Activated naive CD4-positive, alpha-beta T cell treated with anti-CD3 and anti-CD28 coated beads, Interleukin-2, amount 50 U/mL, for 72 hours (primary cell): ENCODE results near the gene UBAC1. TPM values are rescaled to one million over a fixed set of nuclear protein-coding genes. Genes with fewer than 3 reads are reported as not detected.
"Not testable (repeated sequence)": the region's sequence is repeated elsewhere in the genome, so short reads cannot be mapped to it uniquely, and the experiment has no call there.

Experiments used
- ATAC-seq, 2 donors: fragments of 150-1000 bp; cut with Tn5 transposase; 2 replicates each; pipeline ENCODE4 v1.10.0; 2021; ENCODE audit warnings: mild to moderate bottlenecking in 2 of 2, moderate library complexity in 2 of 2
- DNase-seq, 2 donors: peaks; one replicate each; pipeline ENCODE4 v3.0.0; 2021 to 2022; ENCODE audit warnings: low spot score in 2 of 2
- H3K27ac Mint-ChIP-seq, 2 donors: one replicate each; pipeline ENCODE4 v1.8.0; 2022; ENCODE audit warnings: mild to moderate bottlenecking in 2 of 2, mixed read lengths in 2 of 2
- H3K36me3 Mint-ChIP-seq, 2 donors: one replicate each; pipeline ENCODE4 v1.8.0; 2022; ENCODE audit warnings: mixed read lengths in 2 of 2
- H3K9me3 Mint-ChIP-seq, 2 donors: one replicate each; pipeline ENCODE4 v1.8.0; 2022; ENCODE audit warnings: mixed read lengths in 2 of 2
- total RNA-seq, 2 donors: library from RNA; stranded (reverse); gene quantifications; one replicate each; pipeline ENCODE4 v1.2.3, GENCODE V29; 2022

The UBAC1 gene
- total RNA-seq, 2 donors from 2014 or later, result 39.8 to 46.7 TPM

DNA sequence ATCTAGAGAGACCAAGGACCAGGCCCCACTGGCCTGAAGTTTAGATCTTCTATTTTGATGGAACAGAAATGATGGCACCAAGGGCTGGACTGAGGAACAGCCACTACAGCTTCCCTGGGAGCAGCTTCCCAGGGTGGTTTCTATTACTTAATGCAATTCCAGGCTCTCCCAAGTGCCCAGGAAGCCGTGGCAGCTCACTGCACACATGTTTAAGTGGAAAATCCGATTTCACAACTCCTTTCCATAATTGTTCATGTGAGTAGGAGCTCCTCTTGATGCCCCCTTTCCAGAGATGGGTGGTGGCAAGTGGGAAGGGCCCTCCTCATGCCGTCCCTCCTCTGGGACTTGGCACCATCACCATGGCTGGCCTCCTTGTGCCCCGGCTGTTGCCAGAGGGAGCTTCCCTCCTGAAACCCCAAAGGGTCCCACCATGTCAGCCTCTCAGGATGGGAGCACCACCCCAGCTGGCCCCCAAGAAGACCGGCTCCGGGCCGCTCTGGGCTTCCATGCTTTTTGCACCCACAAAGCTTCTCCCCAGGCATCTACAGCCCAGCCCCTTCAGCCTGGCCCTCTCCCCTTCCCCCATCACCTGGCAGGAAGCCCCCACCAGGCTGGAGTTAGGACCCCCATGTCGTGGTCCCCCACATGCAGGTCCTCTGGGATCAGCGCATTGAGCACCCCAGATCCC, 9.1 kb upstream of the UBAC1 start:
- H3K9me3 Mint-ChIP-seq, result no peaks in the 10 kb centered on the region
- no peak for DNase-seq
- no peaks in the 10 kb centered on the region for H3K36me3 Mint-ChIP-seq
- ATAC-seq, result no peak
- no peak overlapping the region for H3K27ac Mint-ChIP-seq

GRCh38 chr9:135969064-135969683, 8.0 kb upstream of the UBAC1 start:
- DNase-seq (no peak), ATAC-seq (no peak)
- Mint-ChIP-seq H3K27ac (no peak overlapping the region), H3K36me3 (no peaks in the 10 kb centered on the region), H3K9me3 (no peaks in the 10 kb centered on the region)

GRCh38 chr9:135968601-135969000, 7.4 kb upstream of the UBAC1 start:
- Mint-ChIP-seq H3K36me3 (no peaks in the 10 kb centered on the region), H3K9me3 (no peaks in the 10 kb centered on the region), H3K27ac (no peak overlapping the region)
- DNase-seq (no peak), ATAC-seq (no peak)

DNA sequence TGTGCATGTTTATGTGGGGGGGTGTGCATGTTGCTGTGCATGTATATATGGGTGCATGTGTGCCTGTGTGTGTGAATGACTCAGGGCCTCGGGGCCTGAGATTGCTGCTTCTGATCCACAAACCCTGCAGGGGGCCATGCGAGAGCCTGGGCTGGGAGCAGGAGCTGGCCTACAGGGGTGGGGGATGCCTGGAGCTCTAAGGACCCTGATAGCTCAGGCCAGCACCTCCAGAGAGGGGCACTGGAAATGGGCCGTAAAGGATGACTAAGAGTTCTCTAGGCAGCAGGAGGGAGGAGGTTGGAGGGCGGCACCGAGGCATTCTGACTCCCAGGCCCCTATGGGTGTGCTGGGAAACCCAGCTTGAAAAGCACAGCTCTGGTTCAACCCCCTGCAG, 6.9 kb upstream of the UBAC1 start:
- H3K36me3 Mint-ChIP-seq, result no peaks in the 10 kb centered on the region
- DNase-seq, result no peak
- no peaks in the 10 kb centered on the region for H3K9me3 Mint-ChIP-seq
- ATAC-seq, result no peak
- no peak overlapping the region for H3K27ac Mint-ChIP-seq

DNA sequence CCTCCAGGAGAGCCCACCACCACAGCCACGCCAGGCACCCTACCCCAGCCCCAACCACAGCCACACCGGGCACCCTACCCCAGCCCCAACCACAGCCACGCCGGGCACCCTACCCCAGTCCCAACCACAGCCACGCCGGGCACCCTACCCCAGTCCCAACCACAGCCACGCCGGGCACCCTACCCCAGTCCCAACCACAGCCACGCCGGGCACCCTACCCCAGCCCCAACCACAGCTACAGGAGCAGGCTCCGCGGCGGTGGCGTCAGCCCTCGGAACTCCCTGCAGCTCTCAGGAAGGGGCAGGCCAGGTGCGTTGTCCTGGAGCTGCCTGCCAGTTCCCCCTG, 5.7 kb upstream of the UBAC1 start:
- not testable (repeated sequence) for H3K36me3 Mint-ChIP-seq, DNase-seq, H3K27ac Mint-ChIP-seq, H3K9me3 Mint-ChIP-seq, ATAC-seq

GRCh38 chr9:135965124-135965756, 4.1 kb upstream of the UBAC1 start:
- no peak overlapping the region for H3K27ac Mint-ChIP-seq
- ATAC-seq, result no peak
- H3K9me3 Mint-ChIP-seq, result no peaks in the 10 kb centered on the region
- H3K36me3 Mint-ChIP-seq, result peaks cover 0 to 5% of the 10 kb centered on the region in 2 donors
- no peak for DNase-seq

- DNase-seq (no peak), ATAC-seq (no peak)
- H3K9me3 Mint-ChIP-seq, result no peaks in the 10 kb centered on the region
- H3K36me3 Mint-ChIP-seq, result peaks cover 0 to 6% of the 10 kb centered on the region in 2 donors
- H3K27ac Mint-ChIP-seq, result peak overlapping the region in 1 of 2 donors; percentile 60
Observed at GRCh38 chr9:135963938-135964337, 2.8 kb upstream of the UBAC1 start.

- no peak for DNase-seq
Observed at GRCh38 chr9:135963338-135963737, 2.2 kb upstream of the UBAC1 start.

DNA sequence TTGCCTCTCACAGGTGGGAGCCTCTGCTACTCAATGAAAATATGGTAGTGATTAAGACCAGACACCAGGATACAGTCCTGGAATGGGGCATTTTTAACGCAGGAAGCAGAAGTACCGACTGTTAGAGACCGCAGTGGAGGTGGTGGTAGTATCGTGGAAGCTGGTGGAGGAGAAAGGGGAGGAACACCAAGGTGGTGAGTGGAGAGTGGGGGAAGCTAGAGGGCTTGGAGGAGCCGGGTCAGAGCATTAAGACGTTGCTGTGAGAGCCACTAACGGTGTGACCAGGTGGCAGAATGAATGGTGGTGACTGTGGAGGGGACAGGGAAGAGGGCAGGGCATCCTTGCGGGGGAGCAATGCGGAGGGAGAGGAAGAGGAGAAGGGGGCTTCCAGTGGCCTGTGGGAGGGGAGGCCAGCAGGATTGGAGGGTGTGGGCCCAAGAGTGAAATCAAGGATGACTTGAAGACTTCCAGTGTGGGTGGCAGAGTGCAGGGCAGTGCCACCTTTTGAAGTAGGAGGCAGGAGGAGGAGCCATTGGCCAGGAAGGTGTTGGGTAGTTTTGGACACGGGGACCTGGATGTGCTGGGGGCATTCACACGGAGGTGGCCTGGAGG, 1.6 kb upstream of the UBAC1 start:
- ATAC-seq, result no peak
- Mint-ChIP-seq H3K9me3 (no peaks in the 10 kb centered on the region), H3K27ac (peak overlapping the region in 1 of 2 donors; percentile 60), H3K36me3 (peaks cover 0 to 6% of the 10 kb centered on the region in 2 donors)
- DNase-seq, result no peak

More at GRCh38 chr9:135963338-135963737, 2.2 kb upstream of the UBAC1 start:
- Mint-ChIP-seq H3K27ac (peak overlapping the region in 1 of 2 donors; percentile 60), H3K9me3 (no peaks in the 10 kb centered on the region), H3K36me3 (peaks cover 0 to 6% of the 10 kb centered on the region in 2 donors)
- ATAC-seq, result no peak

DNA sequence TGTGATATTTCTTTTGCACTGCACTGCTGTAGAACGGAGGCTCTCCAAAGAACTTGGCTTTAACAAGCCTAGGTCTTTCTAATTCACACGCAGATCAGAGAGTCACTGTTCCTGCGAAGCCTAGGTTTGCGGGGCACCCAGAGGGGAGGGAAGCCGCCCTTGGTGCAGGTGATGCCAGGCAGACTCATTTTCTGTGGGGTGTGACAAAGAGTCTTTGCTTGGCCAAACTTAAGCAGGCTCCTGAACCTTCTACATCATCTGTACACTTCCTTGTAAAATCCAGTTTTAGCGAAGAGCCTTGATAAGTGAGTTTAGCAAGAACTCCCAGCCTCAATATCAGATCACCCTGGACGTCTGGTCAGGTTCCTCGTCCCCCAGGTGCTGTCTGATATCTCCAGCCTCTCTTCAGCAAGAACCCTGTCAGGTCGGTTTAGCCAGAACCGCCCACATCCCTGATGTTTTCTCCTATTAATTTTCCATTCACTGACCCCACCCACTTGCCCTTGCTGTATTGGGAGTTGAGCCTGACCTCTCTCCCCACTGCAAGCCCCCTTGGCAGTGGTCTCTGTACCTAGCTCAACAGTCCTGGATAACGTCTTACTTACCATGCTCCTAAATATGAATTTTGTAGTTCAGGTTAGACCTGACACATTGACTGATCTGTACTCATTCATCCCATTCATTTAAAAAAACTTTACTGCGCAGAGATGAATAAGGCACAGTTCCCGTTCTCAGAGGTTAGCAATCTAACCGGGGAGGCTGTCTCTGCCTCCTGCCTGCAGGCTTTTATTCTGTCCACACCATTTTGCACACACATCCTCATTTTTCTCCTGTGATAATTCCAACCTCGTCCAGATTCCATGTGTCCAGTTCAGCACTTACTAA, 880 bp upstream of the UBAC1 start:
- DNase-seq, result no peak
- H3K27ac Mint-ChIP-seq, result peak overlapping the region in 1 of 2 donors; percentile 60
- ATAC-seq, result no peak
- no peaks in the 10 kb centered on the region for H3K9me3 Mint-ChIP-seq
- H3K36me3 Mint-ChIP-seq, result peaks cover 0 to 6% of the 10 kb centered on the region in 2 donors

- H3K9me3 Mint-ChIP-seq, result no peaks in the 10 kb centered on the region
- peaks cover 0 to 6% of the 10 kb centered on the region in 2 donors for H3K36me3 Mint-ChIP-seq
- ATAC-seq, result peak; percentile 0 to 19
- peak in 1 of 2 donors; percentile 24 for DNase-seq
- peak overlapping the region; percentile 79 to 81 for H3K27ac Mint-ChIP-seq
Observed at GRCh38 chr9:135960411-135961276, 529 bp downstream of the UBAC1 start.

DNA sequence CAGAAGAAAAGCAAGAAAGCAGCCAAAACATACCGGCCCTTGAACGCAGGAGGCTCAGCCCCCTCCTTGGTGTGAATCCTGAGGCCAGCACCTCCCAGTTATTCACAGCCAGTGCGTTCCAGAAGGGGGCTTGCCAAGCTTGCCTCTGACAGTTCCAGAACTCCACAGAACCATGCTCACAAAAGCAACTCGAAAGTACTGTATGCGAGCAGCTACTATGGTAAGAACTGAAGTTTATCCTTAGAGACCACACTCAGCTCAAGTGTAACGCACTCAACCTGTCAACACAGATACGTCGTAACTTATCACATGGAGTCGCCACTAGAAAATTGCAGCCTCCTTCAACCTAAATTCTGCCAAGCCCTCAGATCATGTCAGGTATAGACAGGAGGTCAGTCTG, 1.4 kb downstream of the UBAC1 start:
- peaks cover 1 to 6% of the 10 kb centered on the region in 2 donors for H3K36me3 Mint-ChIP-seq
- ATAC-seq, result no peak

DNA sequence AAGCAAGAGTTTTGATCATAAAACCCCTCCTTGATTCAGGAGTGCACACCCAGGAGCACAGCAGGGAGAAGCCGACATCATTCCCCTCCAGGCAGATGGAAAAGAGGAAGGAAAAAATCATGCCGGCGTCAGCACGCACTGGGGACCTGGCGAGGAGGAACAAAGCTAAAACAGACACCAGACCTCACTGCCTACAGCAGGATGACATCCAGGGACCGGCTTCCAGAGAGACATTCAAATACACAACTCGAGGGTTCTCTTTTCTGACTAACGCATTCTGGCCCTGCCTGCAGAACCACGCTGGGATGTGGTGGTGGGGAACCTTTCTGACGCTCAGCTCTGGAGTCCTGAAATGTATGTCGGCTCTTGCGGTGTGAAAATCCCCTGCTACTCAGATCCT, 2.7 kb downstream of the UBAC1 start:
- ATAC-seq, result no peak
- no peaks in the 10 kb centered on the region for H3K9me3 Mint-ChIP-seq
- H3K27ac Mint-ChIP-seq, result no peak overlapping the region
- H3K36me3 Mint-ChIP-seq, result peaks cover 6% of the 10 kb centered on the region in 2 donors
- no peak for DNase-seq

More for the DNA sequence above, 1.4 kb downstream of the UBAC1 start:
- Mint-ChIP-seq H3K9me3 (no peaks in the 10 kb centered on the region), H3K27ac (peak overlapping the region in 1 of 2 donors; percentile 79)
- DNase-seq, result no peak

DNA sequence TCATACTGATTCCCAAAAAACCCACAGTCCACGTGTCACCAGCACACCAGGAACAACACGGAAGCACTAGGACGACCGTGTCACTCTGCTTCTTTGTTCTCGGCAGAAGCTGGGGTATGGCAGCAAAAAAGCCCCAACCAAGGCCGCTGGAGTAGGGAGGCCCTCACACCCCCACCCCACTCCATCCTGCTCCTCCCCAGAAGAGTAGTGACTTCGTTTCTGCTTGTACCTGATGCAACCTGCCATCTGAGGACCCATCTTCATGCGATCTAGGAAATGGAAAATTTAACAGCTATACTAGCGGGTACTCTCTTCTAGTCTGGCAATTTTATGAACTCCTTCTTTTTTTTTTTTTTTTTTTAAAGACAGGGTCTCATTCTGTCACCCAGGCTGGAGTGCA, 3.7 kb downstream of the UBAC1 start:
- H3K27ac Mint-ChIP-seq, result no peak overlapping the region
- DNase-seq (no peak), ATAC-seq (no peak)
- peaks cover 10 to 11% of the 10 kb centered on the region in 2 donors for H3K36me3 Mint-ChIP-seq
- H3K9me3 Mint-ChIP-seq, result no peaks in the 10 kb centered on the region

- peaks cover 11 to 13% of the 10 kb centered on the region in 2 donors for H3K36me3 Mint-ChIP-seq
- peak overlapping the region in 1 of 2 donors; percentile 50 for H3K27ac Mint-ChIP-seq
Observed at GRCh38 chr9:135956802-135957174, 4.4 kb downstream of the UBAC1 start.

More at GRCh38 chr9:135956802-135957174, 4.4 kb downstream of the UBAC1 start:
- ATAC-seq, result no peak
- DNase-seq, result no peak
- H3K9me3 Mint-ChIP-seq, result no peaks in the 10 kb centered on the region
